Measurements from ENCODE around the gene GALM.

Gene GALM

GRCh38 chr2:38775097-38775920 lies 109.4 kb downstream of the GALM start:
- no peak for DNase-seq

DNA sequence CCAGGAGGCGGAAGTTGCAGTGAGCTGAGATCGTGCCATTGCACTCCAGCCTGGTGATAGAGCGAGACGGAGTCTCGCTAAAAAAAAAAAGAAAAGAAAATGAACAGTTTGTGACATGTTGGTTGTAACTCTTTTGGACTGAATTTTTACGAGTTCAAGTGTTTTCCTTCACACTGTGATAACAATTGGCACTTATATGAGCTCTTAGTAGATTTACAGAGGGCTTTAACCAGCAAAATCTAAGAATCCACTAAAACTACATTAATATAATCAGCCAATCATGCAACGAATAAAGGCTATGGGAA lies 110.0 kb downstream of the GALM start:
- no peak for DNase-seq

DNA sequence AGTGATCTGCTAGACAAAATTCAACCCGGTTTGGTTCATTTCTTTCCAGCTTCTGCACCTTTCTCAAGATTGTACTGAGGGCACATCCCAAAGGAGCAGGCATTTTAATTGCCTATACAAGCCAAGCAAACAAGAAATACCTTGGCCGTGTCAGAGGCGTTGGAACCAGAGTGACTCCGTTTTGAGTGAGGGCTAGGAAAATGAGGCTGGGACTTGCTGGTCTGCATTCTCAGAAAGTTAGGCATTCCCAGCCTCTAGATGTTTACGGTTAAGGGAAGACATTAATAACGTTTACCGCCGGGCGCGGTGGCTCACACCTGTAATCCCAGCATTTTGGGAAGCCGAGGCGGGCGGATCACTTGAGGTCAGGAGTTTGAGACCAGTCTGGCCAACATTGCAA lies 110.6 kb downstream of the GALM start:
- DNase-seq: no peak

DNA sequence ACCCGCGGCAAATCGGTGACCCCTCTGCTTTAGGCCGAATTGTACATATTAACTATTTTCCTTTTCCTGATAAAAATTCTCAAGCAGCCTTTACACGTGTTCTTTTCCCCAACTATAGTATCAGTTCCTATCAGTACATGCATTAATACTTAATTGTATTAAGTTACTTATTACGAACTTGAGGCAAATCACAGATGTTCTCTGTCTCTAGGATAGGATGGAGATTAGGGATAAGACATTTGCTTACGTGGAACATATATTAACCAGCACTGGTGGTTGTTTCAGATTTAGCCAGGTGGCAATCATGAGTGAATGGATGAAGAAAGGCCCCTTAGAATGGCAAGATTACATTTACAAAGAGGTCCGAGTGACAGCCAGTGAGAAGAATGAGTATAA lies 112.8 kb downstream of the GALM start:
- DNase-seq: no peak

DNA sequence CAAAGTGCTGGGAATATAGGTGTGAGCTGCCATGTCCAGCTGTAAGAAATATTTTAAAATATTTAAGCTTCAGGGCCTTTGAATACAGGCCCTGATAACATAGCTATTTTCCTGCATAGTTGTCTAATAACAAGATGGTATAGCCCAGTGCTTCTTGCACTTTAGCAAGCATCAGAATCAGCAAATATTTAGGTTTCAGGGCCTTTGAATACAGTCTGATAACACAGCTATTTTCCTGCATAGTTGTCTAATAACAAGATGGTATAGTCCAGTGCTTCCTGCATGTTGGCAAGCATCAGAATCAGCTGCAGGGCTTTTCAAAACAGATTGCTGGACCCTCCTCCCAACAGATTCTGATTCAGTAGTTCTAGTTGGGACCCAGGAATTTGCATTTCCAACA lies 117.7 kb downstream of the GALM start:
- DNase-seq: no peak

Measured in fibroblast of skin of back (primary cell).